Kidney (tissue), 14 donors: Measurements from ENCODE around the gene CEP85. TPM values are rescaled to one million over a fixed set of nuclear protein-coding genes. Genes with fewer than 3 reads are reported as not detected.
A peak's percentile ranks its signal among the peaks of the same experiment; 100 is the strongest.
"Not testable (repeated sequence)": the region's sequence is repeated elsewhere in the genome, so short reads cannot be mapped to it uniquely, and the experiment has no call there.

Experiments
- DNase-seq, 5 donors: peaks; one replicate each; pipeline ENCODE4 v3.0.0-alpha.2; 2013 to 2020
- FAIRE-seq: peaks from 2 replicates; lab custom pipeline; 2012; peaks lifted over from hg19 to GRCh38; lab: Jason Lieb, UNC
- H3K27ac ChIP-seq, 2 donors: one replicate each; pipeline ENCODE4 v1.7.0; 2013; ENCODE audit warnings: low read depth in 2 of 2, low read length in 2 of 2, inconsistent platforms in 1 of 2
- H3K27me3 ChIP-seq: one replicate; pipeline ENCODE4 v1.7.1; 2013; ENCODE audit warnings: low read length, inconsistent platforms; ENCODE audit not compliant: control insufficient read depth, insufficient read depth
- H3K36me3 ChIP-seq, 3 donors: one replicate each; pipeline versions ENCODE4 v1.7.0 to v1.7.1; 2013; ENCODE audit warnings: low read length in 3 of 3, control low read depth in 1 of 3, inconsistent platforms in 1 of 3; ENCODE audit not compliant: insufficient read depth in 3 of 3, control insufficient read depth in 2 of 3
- H3K4me1 ChIP-seq, 3 donors: one replicate each; pipeline versions ENCODE4 v1.7.0 to v1.7.1; 2013; ENCODE audit warnings: low read length in 3 of 3, inconsistent platforms in 1 of 3, low read depth in 1 of 3; ENCODE audit not compliant: control insufficient read depth in 2 of 3, insufficient read depth in 2 of 3
- H3K4me3 ChIP-seq, 3 donors: one replicate each; pipeline versions ENCODE4 v1.7.0 to v1.8.1; 2013; ENCODE audit warnings: low read length in 3 of 3, control low read depth in 1 of 3, inconsistent platforms in 1 of 3
- H3K9ac ChIP-seq, 3 donors: one replicate each; pipeline versions ENCODE4 v1.7.0 to v1.7.1; 2013; ENCODE audit warnings: low read length in 3 of 3, control low read depth in 1 of 3, inconsistent platforms in 1 of 3
- H3K9me3 ChIP-seq, 3 donors: one replicate each; pipeline versions ENCODE4 v1.7.0 to v1.7.1; 2013; ENCODE audit warnings: low read length in 3 of 3, control low read depth in 1 of 3, inconsistent platforms in 1 of 3; ENCODE audit not compliant: control insufficient read depth in 2 of 3, insufficient read depth in 1 of 3
- CTCF ChIP-seq: IDR thresholded peaks from 3 replicates; pipeline ENCODE4 v1.5.1; 2012; ENCODE audit warnings: mild to moderate bottlenecking, moderate library complexity, borderline replicate concordance; ENCODE audit not compliant: insufficient read depth; ENCODE audit errors: extremely low read depth
- intact Hi-C: fragments of 100-400 bp; cut with DNase I; formaldehyde crosslinking; loops from one replicate; pipeline ENCODE4 v1.11.1; 2022
- polyA plus RNA-seq: library from polyadenylated mRNA; stranded (reverse); fragments of 350-450 nt; fragmentation: Illumina TruSeq; extraction: RNeasy Lipid Tissue Mini Kit (QIAGEN cat#74804); gene quantifications from one replicate; pipeline ENCODE4 v1.2.3, GENCODE V29; 2014; ENCODE audit warnings: low read depth, low replicate concordance; ENCODE audit not compliant: insufficient read depth
- total RNA-seq: library from RNA; stranded (reverse); fragmentation: NEBNext Ultra II Directional; extraction: Animal tissue kit (Norgen Biotek cat#: 25700); gene quantifications from one replicate; pipeline ENCODE4 v1.2.1, GENCODE V29; 2021
- donor health status: control.
- donor health status: control.
- donor health status: control.
- donor health status: control.
- donor health status: control.
- donor health status: DM: yes; HTN: yes; CAD: no.
- donor health status: Normal renal cell carcinoma (clear cell type).

CEP85 gene
- total and polyA plus RNA-seq, 2 donors from 2014 or later = 8.4 to 8.5 TPM

- Histone ChIP-seq H3K27ac (no peak overlapping the region), H3K4me3 (peak overlapping the region in 2 of 3 donors; percentile 70 to 82), H3K4me1 (peaks cover 0 to 7% (median 5%) of the 10 kb centered on the region in 3 donors), H3K27me3 (no peaks in the 10 kb centered on the region), H3K9me3 (no peaks in the 10 kb centered on the region), H3K9ac (peak overlapping the region in 1 of 3 donors; percentile 10), H3K36me3 (no peaks in the 10 kb centered on the region)
- TF ChIP-seq CTCF = no peak
- FAIRE-seq = no peak
- intact Hi-C loops = no loop called here
- no peak for DNase-seq
Measured at GRCh38 chr1:26307363-26307781, 73.4 kb downstream of the CEP85 start.

GRCh38 chr1:26307966-26308899 lies 74.2 kb downstream of the CEP85 start:
- FAIRE-seq, DNase-seq, intact Hi-C loops, H3K9me3 ChIP-seq, H3K27ac ChIP-seq, H3K9ac ChIP-seq, H3K4me1 ChIP-seq, H3K4me3 ChIP-seq, H3K36me3 ChIP-seq, H3K27me3 ChIP-seq: not testable (repeated sequence)

GRCh38 chr1:26314501-26314900 lies 80.5 kb downstream of the CEP85 start:
- no peak for DNase-seq
- intact Hi-C loops = no loop called here
- Histone ChIP-seq H3K27me3 (no peaks in the 10 kb centered on the region), H3K36me3 (no peaks in the 10 kb centered on the region), H3K9me3 (no peaks in the 10 kb centered on the region), H3K4me3 (no peak overlapping the region), H3K4me1 (no peaks in the 10 kb centered on the region), H3K9ac (no peak overlapping the region), H3K27ac (no peak overlapping the region)
- TF ChIP-seq CTCF = no peak
- no peak for FAIRE-seq
